Measurements from ENCODE around the gene GPC6. TPM values are rescaled to one million over a fixed set of nuclear protein-coding genes. Genes with fewer than 3 reads are reported as not detected.

GPC6 gene
- total RNA-seq, 4 donors from 2014 or later: 13.7 to 21.7 (median 16.5) TPM

DNA sequence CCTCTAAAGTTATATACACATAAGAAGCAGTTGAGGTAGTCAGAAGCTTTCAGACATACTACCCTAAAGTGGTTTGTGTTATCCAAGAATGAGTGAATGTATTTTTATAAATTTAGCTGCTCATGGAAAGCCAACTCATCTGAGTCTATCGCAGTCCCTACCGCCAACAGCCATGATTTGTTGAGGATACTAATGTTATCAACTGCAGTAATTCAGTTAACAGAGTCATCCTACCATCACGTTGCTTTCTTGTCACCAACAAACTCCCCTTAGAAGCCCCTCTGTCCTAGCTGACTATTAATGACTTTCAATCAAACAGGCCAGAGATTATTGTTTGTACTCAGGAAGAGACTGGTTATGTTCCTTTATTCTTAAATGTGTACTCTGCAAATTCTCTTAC is 1083.0 kb downstream of the GPC6 start:
- Histone ChIP-seq H3K27me3 (no peaks in the 10 kb centered on the region), H3K36me3 (no peaks in the 10 kb centered on the region), H3K27ac (peak overlapping the region in 1 of 4 donors; percentile 41), H3K4me1 (no peaks in the 10 kb centered on the region), H3K4me3 (no peak overlapping the region), H3K9me3 (no peaks in the 10 kb centered on the region)
- no peak for TF ChIP-seq POLR2AphosphoS5 (IDR thresholded peaks at IDR 0.05)
- TF ChIP-seq POLR2A (IDR thresholded peaks at IDR 0.05): no peak
- TF ChIP-seq, protein P1, sequence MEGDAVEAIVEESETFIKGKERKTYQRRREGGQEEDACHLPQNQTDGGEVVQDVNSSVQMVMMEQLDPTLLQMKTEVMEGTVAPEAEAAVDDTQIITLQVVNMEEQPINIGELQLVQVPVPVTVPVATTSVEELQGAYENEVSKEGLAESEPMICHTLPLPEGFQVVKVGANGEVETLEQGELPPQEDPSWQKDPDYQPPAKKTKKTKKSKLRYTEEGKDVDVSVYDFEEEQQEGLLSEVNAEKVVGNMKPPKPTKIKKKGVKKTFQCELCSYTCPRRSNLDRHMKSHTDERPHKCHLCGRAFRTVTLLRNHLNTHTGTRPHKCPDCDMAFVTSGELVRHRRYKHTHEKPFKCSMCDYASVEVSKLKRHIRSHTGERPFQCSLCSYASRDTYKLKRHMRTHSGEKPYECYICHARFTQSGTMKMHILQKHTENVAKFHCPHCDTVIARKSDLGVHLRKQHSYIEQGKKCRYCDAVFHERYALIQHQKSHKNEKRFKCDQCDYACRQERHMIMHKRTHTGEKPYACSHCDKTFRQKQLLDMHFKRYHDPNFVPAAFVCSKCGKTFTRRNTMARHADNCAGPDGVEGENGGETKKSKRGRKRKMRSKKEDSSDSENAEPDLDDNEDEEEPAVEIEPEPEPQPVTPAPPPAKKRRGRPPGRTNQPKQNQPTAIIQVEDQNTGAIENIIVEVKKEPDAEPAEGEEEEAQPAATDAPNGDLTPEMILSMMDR (IDR thresholded peaks at IDR 0.05): no peak
- no peak for TF ChIP-seq EP300 (IDR thresholded peaks at IDR 0.05)
- ATAC-seq: no peak
- 85 to 92% methylated on average over 3 of the region's 3 CpGs for WGBS, 2 donors (ENCODE audit: low coverage in 1 of 2)

GRCh38 chr13:94309997-94310855 is 1083.6 kb downstream of the GPC6 start:
- Histone ChIP-seq H3K4me1 (no peaks in the 10 kb centered on the region), H3K4me3 (no peak overlapping the region), H3K9me3 (no peaks in the 10 kb centered on the region), H3K27me3 (no peaks in the 10 kb centered on the region), H3K27ac (peak overlapping the region in 2 of 4 donors; percentile 9 to 41), H3K36me3 (no peaks in the 10 kb centered on the region)
- 38 to 71% methylated on average over 6 to 8 of the region's 8 CpGs for WGBS, 2 donors (ENCODE audit: low coverage in 1 of 2)
- TF ChIP-seq POLR2A (IDR thresholded peaks at IDR 0.05): no peak
- no peak for TF ChIP-seq POLR2AphosphoS5 (IDR thresholded peaks at IDR 0.05)
- TF ChIP-seq, protein P1 (IDR thresholded peaks at IDR 0.05): no peak
- TF ChIP-seq EP300 (IDR thresholded peaks at IDR 0.05): no peak
- ATAC-seq: peak; percentile 32

GRCh38 chr13:94311893-94312292 is 1085.3 kb downstream of the GPC6 start:
- ATAC-seq: no peak
- no peaks in the 10 kb centered on the region for H3K27me3 ChIP-seq
- H3K36me3 ChIP-seq: no peaks in the 10 kb centered on the region
- no peaks in the 10 kb centered on the region for H3K9me3 ChIP-seq
- no peaks in the 10 kb centered on the region for H3K4me1 ChIP-seq
- no peak overlapping the region for H3K27ac ChIP-seq
- TF ChIP-seq, protein P1 (IDR thresholded peaks at IDR 0.05): no peak
- TF ChIP-seq POLR2AphosphoS5 (IDR thresholded peaks at IDR 0.05) (no peak), EP300 (IDR thresholded peaks at IDR 0.05) (no peak), POLR2A (IDR thresholded peaks at IDR 0.05) (no peak)
- 59 to 63% methylated on average over 2 of the region's 2 CpGs for WGBS, 2 donors (ENCODE audit: low coverage in 1 of 2)
- H3K4me3 ChIP-seq: no peak overlapping the region

GRCh38 chr13:94312511-94313216 is 1086.1 kb downstream of the GPC6 start:
- no peaks in the 10 kb centered on the region for H3K36me3 ChIP-seq
- WGBS, 2 donors (ENCODE audit: low coverage in 1 of 2): 69 to 75% methylated on average over 12 to 13 of the region's 15 CpGs
- H3K27me3 ChIP-seq: no peaks in the 10 kb centered on the region
- H3K4me1 ChIP-seq: no peaks in the 10 kb centered on the region
- H3K27ac ChIP-seq: no peak overlapping the region
- H3K9me3 ChIP-seq: no peaks in the 10 kb centered on the region
- TF ChIP-seq EP300 (IDR thresholded peaks at IDR 0.05) (no peak), POLR2A (IDR thresholded peaks at IDR 0.05) (no peak), POLR2AphosphoS5 (IDR thresholded peaks at IDR 0.05) (no peak)
- TF ChIP-seq, protein P1 (IDR thresholded peaks at IDR 0.05): no peak
- ATAC-seq: no peak
- H3K4me3 ChIP-seq: no peak overlapping the region
